SU-DHL-6 (cell line): ENCODE results near the gene PTGES3L.

Experiments used
- H2AFZ ChIP-seq: fragments of 200-600 bp; sonication (generic); 2 replicates; pipeline ENCODE4 v1.6.1; 2014; ENCODE audit warnings: low read depth, mild to moderate bottlenecking, moderate library complexity, mixed read lengths, antibody characterized with exemption, low read length; ENCODE audit not compliant: severe bottlenecking
- H3F3A ChIP-seq: fragments of 200-600 bp; shearing (Covaris generic); 2 replicates; pipeline ENCODE4 v1.6.0; 2016; ENCODE audit warnings: antibody characterized with exemption, mild to moderate bottlenecking; ENCODE audit not compliant: insufficient read depth
- H3K27ac ChIP-seq: fragments of 200-600 bp; sonication (generic); 2 replicates; pipeline ENCODE4 v1.5.1; 2016; ENCODE audit warnings: low read depth, mild to moderate bottlenecking, low read length, moderate library complexity, mixed read lengths
- H3K27me3 ChIP-seq: fragments of 200-600 bp; sonication (generic), shearing (Covaris generic); 2 replicates; pipeline ENCODE4 v1.6.0; 2014; ENCODE audit warnings: mild to moderate bottlenecking, low read length
- H3K36me3 ChIP-seq: fragments of 200-600 bp; sonication (generic); 2 replicates; pipeline ENCODE4 v1.6.1; 2014; ENCODE audit warnings: mild to moderate bottlenecking, low read length, mixed read lengths
- H3K4me2 ChIP-seq: fragments of 300-600, 200-600 bp; shearing (Covaris generic), sonication (generic); 2 replicates; pipeline ENCODE4 v1.6.0; 2014; ENCODE audit warnings: low read length, low read depth, mild to moderate bottlenecking; ENCODE audit not compliant: poor library complexity, severe bottlenecking
- H3K4me3 ChIP-seq: fragments of 200-600 bp; sonication (generic); 2 replicates; pipeline ENCODE4 v1.5.1; 2014; ENCODE audit warnings: antibody characterized with exemption, low read length, mild to moderate bottlenecking, mixed read lengths; ENCODE audit not compliant: insufficient read depth, poor library complexity, severe bottlenecking
- H3K79me2 ChIP-seq: fragments of 200-600 bp; sonication (generic); 2 replicates; pipeline ENCODE4 v1.6.1; 2014; ENCODE audit warnings: mild to moderate bottlenecking, low read length, moderate library complexity; ENCODE audit not compliant: insufficient read depth
- H3K9ac ChIP-seq: fragments of 200-600 bp; sonication (generic); 2 replicates; pipeline ENCODE4 v1.7.0; 2014; ENCODE audit warnings: mild to moderate bottlenecking, low read length
- H3K9me2 ChIP-seq: fragments of 200-600 bp; sonication (generic); replicated peaks from 2 replicates; pipeline ENCODE4 v1.6.1; 2014; ENCODE audit warnings: low read length; ENCODE audit not compliant: insufficient read depth
- H3K9me3 ChIP-seq: fragments of 200-600 bp; sonication (generic); 2 replicates; pipeline ENCODE4 v1.6.1; 2014; ENCODE audit warnings: low read length, mixed read lengths; ENCODE audit not compliant: insufficient read depth
- H4K20me1 ChIP-seq: fragments of 200-600 bp; sonication (generic); 2 replicates; pipeline ENCODE4 v1.6.1; 2014; ENCODE audit warnings: low read depth, mild to moderate bottlenecking, antibody characterized with exemption, low read length, moderate library complexity, mixed read lengths
- CTCF ChIP-seq: fragments of 200-600 bp; sonication (generic); IDR thresholded peaks from one replicate; pipeline ENCODE4 v1.5.1; 2017; ENCODE audit warnings: antibody characterized with exemption, mild to moderate bottlenecking, low read length, moderate library complexity; ENCODE audit not compliant: insufficient read depth, poor library complexity, severe bottlenecking
- EZH2phosphoT487 ChIP-seq: fragments of 200-600 bp; sonication (generic), shearing (Covaris generic); conservative IDR thresholded peaks from 2 replicates; pipeline ENCODE4 v1.6.1; 2018; ENCODE audit warnings: mild to moderate bottlenecking, antibody characterized with exemption, low read length, moderate library complexity, mixed read lengths

The PTGES3L gene

GRCh38 chr17:43020030-43020621 is 40.2 kb upstream of the PTGES3L start:
- Histone ChIP-seq H3K27ac (no peak overlapping the region), H3K36me3 (no peaks in the 10 kb centered on the region), H3K4me3 (no peak overlapping the region), H3K79me2 (no peaks in the 10 kb centered on the region), H3K9me3 (no peaks in the 10 kb centered on the region), H4K20me1 (no peaks in the 10 kb centered on the region), H3K9ac (no peak overlapping the region), H3K27me3 (no peaks in the 10 kb centered on the region), H3K4me2 (no peak overlapping the region), H3K9me2 (no peaks in the 10 kb centered on the region), H3F3A (peaks cover 4% of the 10 kb centered on the region; the same call in 1 of the 2 replicates), H2AFZ (no peak overlapping the region)
- TF ChIP-seq CTCF (no peak), EZH2phosphoT487 (no peak)

- H3K9me2 ChIP-seq, result no peaks in the 10 kb centered on the region
- no peaks in the 10 kb centered on the region for H3K27me3 ChIP-seq
- no peak overlapping the region for H3K9ac ChIP-seq
- H3K79me2 ChIP-seq, result no peaks in the 10 kb centered on the region
- no peak overlapping the region for H3K4me3 ChIP-seq
- no peaks in the 10 kb centered on the region for H4K20me1 ChIP-seq
- H3K36me3 ChIP-seq, result no peaks in the 10 kb centered on the region
- TF ChIP-seq CTCF (no peak), EZH2phosphoT487 (no peak)
- no peaks in the 10 kb centered on the region for H3K9me3 ChIP-seq
- H3K4me2 ChIP-seq, result no peak overlapping the region
- no peak overlapping the region for H3K27ac ChIP-seq
- H3F3A ChIP-seq, result peaks cover 4% of the 10 kb centered on the region; the same call in 1 of the 2 replicates
- H2AFZ ChIP-seq, result no peak overlapping the region
Observed at GRCh38 chr17:43019418-43019817, 39.5 kb upstream of the PTGES3L start.

- no peaks in the 10 kb centered on the region for H3K36me3 ChIP-seq
- no peak overlapping the region for H3K4me3 ChIP-seq
- no peak for TF ChIP-seq EZH2phosphoT487
- TF ChIP-seq CTCF, result no peak
- H2AFZ ChIP-seq, result no peak overlapping the region
- H3F3A ChIP-seq, result peaks cover 4% of the 10 kb centered on the region; the same call in 1 of the 2 replicates
- no peaks in the 10 kb centered on the region for H3K9me3 ChIP-seq
- no peak overlapping the region for H3K27ac ChIP-seq
- H3K79me2 ChIP-seq, result no peaks in the 10 kb centered on the region
- H3K27me3 ChIP-seq, result no peaks in the 10 kb centered on the region
- H3K9ac ChIP-seq, result no peak overlapping the region
- no peaks in the 10 kb centered on the region for H3K9me2 ChIP-seq
- no peak overlapping the region for H3K4me2 ChIP-seq
- H4K20me1 ChIP-seq, result no peaks in the 10 kb centered on the region
Observed at GRCh38 chr17:43018932-43019331, 39.1 kb upstream of the PTGES3L start.
